Measurements from ENCODE around the gene COL27A1. TPM values are rescaled to one million over a fixed set of nuclear protein-coding genes. Genes with fewer than 3 reads are reported as not detected.

Gene COL27A1
- total RNA-seq, 2 experiments from 2014 or later = 8.9 to 9.1 TPM

GRCh38 chr9:114174557-114174875 lies 19.2 kb downstream of the COL27A1 start:
- H3K27me3 Mint-ChIP-seq = no peaks in the 10 kb centered on the region
- intact Hi-C loops (cut with DNase I, micrococcal nuclease) = no loop called here
- no peak overlapping the region for H3K4me3 Mint-ChIP-seq
- POLR2A ChIA-PET = no interaction called here
- H3K36me3 Mint-ChIP-seq (ENCODE audit: low read depth) = no peaks in the 10 kb centered on the region
- H3K9me3 Mint-ChIP-seq (ENCODE audit: low read depth) = no peaks in the 10 kb centered on the region
- CTCF ChIA-PET = interaction anchor here (0.6 kb wide), 1 partner anchor 34 kb away, joined by 3 read pairs; no protein-coding TSS in a partner anchor
- DNase-seq (no peak), ATAC-seq (no peak)
- H3K4me1 Mint-ChIP-seq = no peaks in the 10 kb centered on the region
- H3K27ac Mint-ChIP-seq = no peak overlapping the region

DNA sequence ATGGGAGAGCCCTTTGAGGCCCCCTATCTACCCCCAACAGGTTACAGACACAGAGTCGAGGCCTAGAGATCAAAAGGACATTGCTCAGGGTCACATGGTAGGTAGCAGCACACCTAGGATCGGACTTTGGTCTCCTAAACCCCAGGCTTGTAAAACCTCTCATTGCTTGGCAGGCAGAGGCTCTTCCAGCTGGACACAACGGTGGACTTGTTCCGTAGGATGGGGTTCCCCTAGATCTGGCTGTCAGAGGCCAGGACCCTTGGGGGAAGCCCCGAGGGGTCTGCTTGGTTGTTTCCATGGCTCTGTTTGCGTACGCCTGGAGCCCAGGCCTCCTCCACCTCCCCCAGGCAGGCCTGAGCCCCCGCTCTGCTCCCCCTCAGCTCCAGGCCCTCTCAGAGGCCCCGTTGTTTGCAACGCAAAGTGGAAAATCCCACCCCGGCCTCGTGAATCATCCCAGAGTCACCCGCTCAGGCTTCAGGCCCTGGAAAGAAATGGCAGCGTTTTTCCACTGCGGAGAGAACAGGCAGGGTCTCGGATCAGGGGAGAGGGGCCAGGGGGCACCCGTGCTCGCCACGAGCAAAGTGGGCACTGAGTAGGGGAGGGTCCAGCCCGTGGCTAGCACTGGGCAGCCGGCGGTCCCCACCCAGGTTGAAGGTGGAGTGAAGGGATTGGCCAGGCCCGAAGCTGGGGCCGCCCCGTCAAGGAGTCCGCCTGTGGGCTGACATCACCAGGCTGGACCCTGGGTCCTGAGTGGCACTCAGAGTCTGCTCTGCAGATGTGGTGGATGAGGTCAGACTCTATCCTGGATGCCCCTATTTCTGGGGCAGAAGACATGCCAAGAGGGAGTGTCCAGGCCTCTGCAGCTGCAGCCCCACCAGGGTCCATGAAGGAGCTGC lies 19.8 kb downstream of the COL27A1 start:
- H3K27me3 Mint-ChIP-seq = no peaks in the 10 kb centered on the region

DNA sequence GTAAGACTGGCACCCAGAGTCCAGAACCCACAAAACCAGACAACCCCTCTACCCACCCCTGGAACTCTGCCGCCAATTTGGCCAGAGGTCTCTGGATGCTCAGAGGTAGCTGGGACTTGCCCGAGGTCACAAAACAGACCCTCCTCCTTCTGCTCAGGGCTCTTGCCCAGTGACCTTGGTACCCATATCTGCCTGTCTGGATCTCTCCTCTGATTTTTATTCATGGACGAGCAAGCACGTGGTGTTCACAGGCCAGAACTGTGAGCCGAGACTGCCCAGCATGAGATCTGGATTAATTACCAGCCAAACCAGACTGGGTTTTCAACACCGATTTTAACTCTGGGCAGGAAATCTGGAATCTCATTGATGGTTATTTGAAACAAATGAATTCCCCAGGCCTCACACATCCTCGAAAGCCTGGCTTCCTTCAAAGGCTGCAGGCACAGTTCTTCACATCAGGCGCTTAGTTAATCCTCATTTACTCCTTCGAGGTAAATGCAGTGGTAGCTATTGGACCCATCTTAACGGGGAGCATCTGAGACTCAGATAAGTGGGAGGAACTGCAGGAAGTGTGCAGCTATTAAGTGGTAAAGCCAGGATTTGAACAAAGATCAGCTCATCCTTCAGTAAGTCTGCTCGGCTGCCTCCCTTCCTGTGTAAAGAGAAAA lies 21.4 kb downstream of the COL27A1 start:
- Mint-ChIP-seq H3K27ac (no peak overlapping the region), H3K27me3 (no peaks in the 10 kb centered on the region), H3K4me1 (no peaks in the 10 kb centered on the region), H3K9me3 (ENCODE audit: low read depth) (no peaks in the 10 kb centered on the region), H3K4me3 (no peak overlapping the region), H3K36me3 (ENCODE audit: low read depth) (no peaks in the 10 kb centered on the region)
- ChIA-PET CTCF (interaction anchor here (0.6 to 0.8 kb wide), 2 partner anchors 71 to 286 kb away, joined by 3 read pairs; no protein-coding TSS in a partner anchor), POLR2A (interaction anchor here (0.7 kb wide), 1 partner anchor 119 kb away, joined by 4 read pairs; no protein-coding TSS in a partner anchor)
- DNase-seq (no peak), ATAC-seq (no peak)
- intact Hi-C loops (cut with DNase I, micrococcal nuclease) = no loop called here

More for the DNA sequence above, 19.8 kb downstream of the COL27A1 start:
- no peak overlapping the region for H3K4me3 Mint-ChIP-seq
- no peaks in the 10 kb centered on the region for H3K9me3 Mint-ChIP-seq (ENCODE audit: low read depth)
- H3K4me1 Mint-ChIP-seq = no peaks in the 10 kb centered on the region
- DNase-seq = no peak
- ATAC-seq = no peak
- no peak overlapping the region for H3K27ac Mint-ChIP-seq
- ChIA-PET CTCF (interaction anchor here (0.6 kb wide), 1 partner anchor 33 kb away, joined by 3 read pairs; no protein-coding TSS in a partner anchor), POLR2A (no interaction called here)
- H3K36me3 Mint-ChIP-seq (ENCODE audit: low read depth) = no peaks in the 10 kb centered on the region
- intact Hi-C loops (cut with DNase I, micrococcal nuclease) = no loop called here

GRCh38 chr9:114177423-114178064 lies 22.2 kb downstream of the COL27A1 start:
- ATAC-seq (no peak), DNase-seq (no peak)
- intact Hi-C loops (cut with DNase I, micrococcal nuclease) = no loop called here
- Mint-ChIP-seq H3K36me3 (ENCODE audit: low read depth) (no peaks in the 10 kb centered on the region), H3K27me3 (no peaks in the 10 kb centered on the region), H3K9me3 (ENCODE audit: low read depth) (no peaks in the 10 kb centered on the region), H3K27ac (no peak overlapping the region), H3K4me1 (no peaks in the 10 kb centered on the region), H3K4me3 (no peak overlapping the region)
- CTCF ChIA-PET = interaction anchor here (0.8 kb wide), 1 partner anchor 72 kb away, joined by 3 read pairs; no protein-coding TSS in a partner anchor
- POLR2A ChIA-PET = interaction anchor here (0.7 kb wide), 1 partner anchor 120 kb away, joined by 4 read pairs; no protein-coding TSS in a partner anchor

- no peak overlapping the region for H3K27ac Mint-ChIP-seq
- ChIA-PET CTCF (no interaction called here), POLR2A (no interaction called here)
- intact Hi-C loops (cut with DNase I, micrococcal nuclease) = no loop called here
- ATAC-seq (no peak), DNase-seq (no peak)
- no peaks in the 10 kb centered on the region for H3K4me1 Mint-ChIP-seq
- H3K27me3 Mint-ChIP-seq = no peaks in the 10 kb centered on the region
- no peaks in the 10 kb centered on the region for H3K9me3 Mint-ChIP-seq (ENCODE audit: low read depth)
- no peak overlapping the region for H3K4me3 Mint-ChIP-seq
- H3K36me3 Mint-ChIP-seq (ENCODE audit: low read depth) = no peaks in the 10 kb centered on the region
These were observed 22.7 kb downstream of the COL27A1 start for GRCh38 chr9:114178076-114178475.

- ChIA-PET CTCF (no interaction called here), POLR2A (no interaction called here)
- ATAC-seq (no peak), DNase-seq (no peak)
- Mint-ChIP-seq H3K27ac (no peak overlapping the region), H3K4me3 (no peak overlapping the region), H3K4me1 (no peaks in the 10 kb centered on the region), H3K9me3 (ENCODE audit: low read depth) (no peaks in the 10 kb centered on the region), H3K27me3 (no peaks in the 10 kb centered on the region), H3K36me3 (ENCODE audit: low read depth) (no peaks in the 10 kb centered on the region)
- intact Hi-C loops (cut with DNase I, micrococcal nuclease) = no loop called here
These were observed 23.6 kb downstream of the COL27A1 start for GRCh38 chr9:114178756-114179450.

DNA sequence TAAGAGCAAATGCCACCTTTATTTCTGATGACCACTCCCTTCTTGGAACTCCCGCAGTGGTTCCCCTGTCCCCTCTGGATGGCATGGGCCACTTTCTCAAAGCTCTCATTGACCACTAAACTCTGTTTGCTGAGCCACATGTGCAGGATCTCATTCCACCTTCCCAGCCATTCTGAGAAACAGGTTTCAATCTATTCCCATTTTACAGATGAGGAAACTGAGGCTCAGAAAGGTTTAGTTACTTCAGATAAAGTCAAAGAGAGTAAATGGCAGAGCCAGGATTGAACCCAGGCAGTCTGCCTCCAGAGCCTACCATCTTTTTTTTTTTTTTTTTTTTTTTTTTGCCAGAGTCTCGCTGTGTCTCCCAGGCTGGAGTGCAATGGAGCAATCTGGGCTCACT lies 24.2 kb downstream of the COL27A1 start:
- H3K4me1 Mint-ChIP-seq = no peaks in the 10 kb centered on the region
- intact Hi-C loops (cut with DNase I, micrococcal nuclease) = no loop called here
- H3K27ac Mint-ChIP-seq = no peak overlapping the region
- no peak overlapping the region for H3K4me3 Mint-ChIP-seq
- no peaks in the 10 kb centered on the region for H3K36me3 Mint-ChIP-seq (ENCODE audit: low read depth)
- DNase-seq (no peak), ATAC-seq (no peak)
- no peaks in the 10 kb centered on the region for H3K27me3 Mint-ChIP-seq
- no peaks in the 10 kb centered on the region for H3K9me3 Mint-ChIP-seq (ENCODE audit: low read depth)
- POLR2A ChIA-PET = no interaction called here
- CTCF ChIA-PET = no interaction called here

GRCh38 chr9:114180696-114181606 lies 25.6 kb downstream of the COL27A1 start:
- intact Hi-C loops (cut with DNase I, micrococcal nuclease) = no loop called here
- no peaks in the 10 kb centered on the region for H3K27me3 Mint-ChIP-seq
- no peaks in the 10 kb centered on the region for H3K36me3 Mint-ChIP-seq (ENCODE audit: low read depth)
- H3K4me1 Mint-ChIP-seq = no peaks in the 10 kb centered on the region
- POLR2A ChIA-PET = no interaction called here
- ATAC-seq (no peak), DNase-seq (no peak)
- H3K4me3 Mint-ChIP-seq = no peak overlapping the region
- CTCF ChIA-PET = interaction anchor here (0.7 kb wide), 1 partner anchor 1147 kb away, joined by 3 read pairs; no protein-coding TSS in a partner anchor
- no peaks in the 10 kb centered on the region for H3K9me3 Mint-ChIP-seq (ENCODE audit: low read depth)
- H3K27ac Mint-ChIP-seq = no peak overlapping the region

GRCh38 chr9:114181607-114182409 lies 26.5 kb downstream of the COL27A1 start:
- POLR2A ChIA-PET = no interaction called here
- Mint-ChIP-seq H3K27ac (no peak overlapping the region), H3K9me3 (ENCODE audit: low read depth) (no peaks in the 10 kb centered on the region), H3K4me3 (no peak overlapping the region), H3K4me1 (no peaks in the 10 kb centered on the region), H3K36me3 (ENCODE audit: low read depth) (no peaks in the 10 kb centered on the region), H3K27me3 (no peaks in the 10 kb centered on the region)
- ATAC-seq (no peak), DNase-seq (no peak)
- intact Hi-C loops (cut with DNase I, micrococcal nuclease) = no loop called here
- CTCF ChIA-PET = interaction anchor here (0.7 kb wide), 1 partner anchor 1147 kb away, joined by 3 read pairs; no protein-coding TSS in a partner anchor

DNA sequence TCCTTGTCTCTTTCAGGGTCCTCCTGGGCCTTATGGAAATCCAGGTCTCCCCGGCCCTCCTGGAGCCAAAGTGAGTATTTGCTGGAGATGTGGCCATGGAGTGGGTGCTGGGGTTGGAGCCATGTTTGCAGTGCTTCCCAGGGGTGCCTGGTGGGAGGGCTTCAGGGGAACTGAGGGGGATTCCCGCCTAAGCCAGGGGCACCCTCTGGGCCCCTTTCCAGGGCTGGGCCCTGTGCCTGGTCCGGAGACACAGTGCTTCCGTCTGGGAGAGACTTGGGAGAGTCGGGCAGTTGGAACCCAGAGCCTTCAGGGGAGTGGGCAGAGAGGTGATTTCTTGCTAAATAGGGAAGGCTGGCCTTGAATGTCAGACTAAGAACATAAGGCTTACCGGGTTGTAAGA lies 27.7 kb downstream of the COL27A1 start:
- no peak overlapping the region for H3K4me3 Mint-ChIP-seq
- no peak for ATAC-seq
- ChIA-PET CTCF (no interaction called here), POLR2A (no interaction called here)
- no peaks in the 10 kb centered on the region for H3K9me3 Mint-ChIP-seq (ENCODE audit: low read depth)
- H3K27ac Mint-ChIP-seq = no peak overlapping the region
- no peaks in the 10 kb centered on the region for H3K4me1 Mint-ChIP-seq
- H3K36me3 Mint-ChIP-seq (ENCODE audit: low read depth) = no peaks in the 10 kb centered on the region
- no peaks in the 10 kb centered on the region for H3K27me3 Mint-ChIP-seq
- no peak for DNase-seq
- intact Hi-C loops (cut with DNase I, micrococcal nuclease) = no loop called here
